Measurements from ENCODE around the gene MADD. TPM values are rescaled to one million over a fixed set of nuclear protein-coding genes. Genes with fewer than 3 reads are reported as not detected.

Gene MADD
- polyA plus RNA-seq, 1 donor from 2014 or later = 66.9 TPM

GRCh38 chr11:47329987-47330931 lies 60.3 kb downstream of the MADD start:
- H3F3A ChIP-seq (ENCODE audit: insufficient read depth, low read length, poor library complexity, severe bottlenecking) = no peaks in the 10 kb centered on the region
- no peak overlapping the region for H3K27ac ChIP-seq (ENCODE audit: low read length)
- H2AFZ ChIP-seq (ENCODE audit: low read depth, low read length) = no peak overlapping the region
- H3K9me3 ChIP-seq (ENCODE audit: low read length) = no peaks in the 10 kb centered on the region
- H3K4me3 ChIP-seq (ENCODE audit: low read length) = no peak overlapping the region
- no peak overlapping the region for H3K4me2 ChIP-seq (ENCODE audit: low read length)
- no peaks in the 10 kb centered on the region for H3K36me3 ChIP-seq (ENCODE audit: insufficient read depth, low read length)
- no peaks in the 10 kb centered on the region for H3K79me2 ChIP-seq (replicated peaks; ENCODE audit: insufficient read depth, low read length)
- TF ChIP-seq EP300 (conservative IDR thresholded peaks at IDR 0.05; ENCODE audit: poor library complexity, severe bottlenecking) (no peak), POLR2AphosphoS5 (IDR thresholded peaks at IDR 0.05) (no peak)
- no peaks in the 10 kb centered on the region for H3K27me3 ChIP-seq (ENCODE audit: insufficient read depth, low read depth, low read length)
- H4K20me1 ChIP-seq (ENCODE audit: insufficient read depth) = no peaks in the 10 kb centered on the region
- H3K9me2 ChIP-seq (ENCODE audit: insufficient read depth, low read length) = no peaks in the 10 kb centered on the region
- no peak overlapping the region for H3K9ac ChIP-seq (ENCODE audit: low read length)

- Histone ChIP-seq H3K27ac (ENCODE audit: low read length) (no peak overlapping the region), H3K9me3 (ENCODE audit: low read length) (no peaks in the 10 kb centered on the region), H3K9ac (ENCODE audit: low read length) (no peak overlapping the region), H4K20me1 (ENCODE audit: insufficient read depth) (no peaks in the 10 kb centered on the region), H3K27me3 (ENCODE audit: insufficient read depth, low read depth, low read length) (no peaks in the 10 kb centered on the region), H3K4me2 (ENCODE audit: low read length) (no peak overlapping the region), H3K79me2 (replicated peaks; ENCODE audit: insufficient read depth, low read length) (no peaks in the 10 kb centered on the region), H3F3A (ENCODE audit: insufficient read depth, low read length, poor library complexity, severe bottlenecking) (no peaks in the 10 kb centered on the region), H3K9me2 (ENCODE audit: insufficient read depth, low read length) (no peaks in the 10 kb centered on the region), H2AFZ (ENCODE audit: low read depth, low read length) (no peak overlapping the region), H3K36me3 (ENCODE audit: insufficient read depth, low read length) (no peaks in the 10 kb centered on the region), H3K4me3 (ENCODE audit: low read length) (no peak overlapping the region)
- TF ChIP-seq REST (IDR thresholded peaks at IDR 0.05; ENCODE audit: borderline replicate concordance) (no peak), MXI1 (conservative IDR thresholded peaks at IDR 0.05; ENCODE audit: poor library complexity, severe bottlenecking) (no peak), EP300 (conservative IDR thresholded peaks at IDR 0.05; ENCODE audit: poor library complexity, severe bottlenecking) (no peak), TAF1 (IDR thresholded peaks at IDR 0.05; ENCODE audit: low read depth) (no peak), SMC3 (conservative IDR thresholded peaks at IDR 0.05; ENCODE audit: poor library complexity) (no peak), RAD21 (conservative IDR thresholded peaks at IDR 0.05) (no peak), EZH2 (IDR thresholded peaks at IDR 0.05; ENCODE audit: borderline replicate concordance, insufficient read depth, low read length, poor library complexity, severe bottlenecking) (no peak), POLR2AphosphoS5 (IDR thresholded peaks at IDR 0.05) (no peak), CTCF (IDR thresholded peaks at IDR 0.05; ENCODE audit: poor library complexity, severe bottlenecking) (no peak)
Measured at GRCh38 chr11:47331454-47332302, 61.7 kb downstream of the MADD start.
